Smooth muscle cell (in vitro differentiated cells): Measurements from ENCODE around the gene RBM20. TPM values are rescaled to one million over a fixed set of nuclear protein-coding genes. Genes with fewer than 3 reads are reported as not detected.

ENCODE experiments used
- DNase-seq: peaks from one replicate; lab custom pipeline; 2025; ENCODE audit not compliant: unreplicated experiment; lab: John Stamatoyannopoulos, UW
- H2AFZ ChIP-seq: fragments of 200-600 bp; sonication (generic); 2 replicates; pipeline ENCODE4 v1.6.0; 2016; ENCODE audit warnings: antibody characterized with exemption, low read depth, mild to moderate bottlenecking
- H3F3A ChIP-seq: fragments of 200-600 bp; sonication (generic); 2 replicates; pipeline ENCODE4 v1.6.0; 2017; ENCODE audit warnings: antibody characterized with exemption, low read depth
- H3K27ac ChIP-seq: fragments of 200-600 bp; sonication (generic); 2 replicates; pipeline ENCODE4 v1.5.1; 2016; ENCODE audit warnings: low read depth, mild to moderate bottlenecking
- H3K27me3 ChIP-seq: fragments of 200-600 bp; sonication (generic); 2 replicates; pipeline ENCODE4 v1.6.1; 2016; ENCODE audit warnings: low read depth, mild to moderate bottlenecking
- H3K36me3 ChIP-seq: fragments of 200-600 bp; sonication (generic); 2 replicates; pipeline ENCODE4 v1.5.1; 2016; ENCODE audit warnings: low read depth
- H3K4me1 ChIP-seq: fragments of 200-600 bp; sonication (generic); 2 replicates; pipeline ENCODE4 v1.5.1; 2016; ENCODE audit warnings: low read depth
- H3K4me2 ChIP-seq: fragments of 200-600 bp; sonication (generic); 2 replicates; pipeline ENCODE4 v1.6.0; 2016; ENCODE audit warnings: mild to moderate bottlenecking
- H3K4me3 ChIP-seq: fragments of 200-600 bp; sonication (generic); 2 replicates; pipeline ENCODE4 v1.5.1; 2016; ENCODE audit warnings: mild to moderate bottlenecking
- H3K79me2 ChIP-seq: fragments of 200-600 bp; sonication (generic); 2 replicates; pipeline ENCODE4 v1.6.0; 2016; ENCODE audit warnings: low read depth, mild to moderate bottlenecking
- H3K9ac ChIP-seq: fragments of 200-600 bp; sonication (generic); 2 replicates; pipeline ENCODE4 v1.6.0; 2016; ENCODE audit warnings: low read depth
- H3K9me3 ChIP-seq: fragments of 200-600 bp; sonication (generic); replicated peaks from 2 replicates; pipeline ENCODE4 v1.5.1; 2016; ENCODE audit warnings: low read depth
- H4K20me1 ChIP-seq: fragments of 200-600 bp; sonication (generic); 2 replicates; pipeline ENCODE4 v1.6.0; 2016; ENCODE audit warnings: low read depth
- CTCF ChIP-seq: fragments of 200-600 bp; sonication (generic); IDR thresholded peaks from 2 replicates; pipeline ENCODE4 v1.5.1; 2017; ENCODE audit warnings: borderline replicate concordance, mild to moderate bottlenecking, antibody characterized with exemption; ENCODE audit not compliant: insufficient read depth, poor library complexity, severe bottlenecking
- WGBS: methylation state at CpG from one replicate; pipeline ENCODE4 v1.1.7; 2016; ENCODE audit warnings: low lambda C conversion rate; 5-methylcytosine and 5-hydroxymethylcytosine counted together
- polyA plus RNA-seq: library from polyadenylated mRNA; unstranded; fragments of >200 nt; fragmentation: Nextera tagmentation; extraction: Ambion mirVana; gene quantifications from 2 replicates; pipeline ENCODE4 v1.2.1, GENCODE V29; 2016
- total RNA-seq: library from RNA; depleted of rRNA; stranded (reverse); fragments of >200 nt; gene quantifications from 2 replicates; pipeline ENCODE4 v1.2.3, GENCODE V29; 2014

RBM20 gene
- total and polyA plus RNA-seq, 2 experiments from 2014 or later: 0.09 TPM

GRCh38 chr10:110828525-110828924 lies 184.4 kb downstream of the RBM20 start:
- Histone ChIP-seq H3K4me1 (peaks cover 12% of the 10 kb centered on the region), H3K36me3 (no peaks in the 10 kb centered on the region), H3K27ac (no peak overlapping the region), H3K27me3 (no peaks in the 10 kb centered on the region), H2AFZ (no peak overlapping the region), H3K79me2 (no peaks in the 10 kb centered on the region), H3K4me3 (no peak overlapping the region), H3F3A (peaks cover 3% of the 10 kb centered on the region), H3K9ac (no peak overlapping the region), H3K9me3 (no peaks in the 10 kb centered on the region), H3K4me2 (no peak overlapping the region), H4K20me1 (no peaks in the 10 kb centered on the region)
- WGBS: 70% methylated on average over 2 of the region's 2 CpGs
- DNase-seq: no peak
- TF ChIP-seq CTCF: no peak

GRCh38 chr10:110829721-110830410 lies 185.7 kb downstream of the RBM20 start:
- Histone ChIP-seq H3K27me3 (no peaks in the 10 kb centered on the region), H3K79me2 (no peaks in the 10 kb centered on the region), H3K4me2 (no peak overlapping the region), H3K27ac (no peak overlapping the region), H3K4me1 (peaks cover 5% of the 10 kb centered on the region), H3K9ac (no peak overlapping the region), H3K36me3 (no peaks in the 10 kb centered on the region), H3K9me3 (no peaks in the 10 kb centered on the region), H2AFZ (no peak overlapping the region), H3F3A (peaks cover 3% of the 10 kb centered on the region), H4K20me1 (no peaks in the 10 kb centered on the region), H3K4me3 (no peak overlapping the region)
- DNase-seq: no peak
- no peak for TF ChIP-seq CTCF
- 81% methylated on average over 11 of the region's 11 CpGs for WGBS

- Histone ChIP-seq H3K9ac (no peak overlapping the region), H3K4me3 (no peak overlapping the region), H3K4me1 (peaks cover 9% of the 10 kb centered on the region), H3F3A (peaks cover 3% of the 10 kb centered on the region), H3K36me3 (no peaks in the 10 kb centered on the region), H3K27me3 (no peaks in the 10 kb centered on the region), H4K20me1 (no peaks in the 10 kb centered on the region), H3K4me2 (no peak overlapping the region), H3K79me2 (no peaks in the 10 kb centered on the region), H3K9me3 (no peaks in the 10 kb centered on the region), H3K27ac (no peak overlapping the region), H2AFZ (no peak overlapping the region)
- WGBS: 91% methylated on average over 13 of the region's 13 CpGs
- no peak for DNase-seq
- no peak for TF ChIP-seq CTCF
These were observed 189.3 kb downstream of the RBM20 start for GRCh38 chr10:110833234-110833940.
